Uterus (tissue), 4 donors: Measurements from ENCODE around the gene RECQL. TPM values are rescaled to one million over a fixed set of nuclear protein-coding genes. Genes with fewer than 3 reads are reported as not detected.

Experiments used
- DNase-seq, 2 donors: peaks; one replicate each; pipeline ENCODE4 v3.0.0-alpha.2; 2019 to 2020
- H3K27ac ChIP-seq, 2 donors: fragments of 200-600 bp; sonication (generic); 1 replicate in 1 of 2; 2 replicates in 1 of 2; pipeline ENCODE4 v1.5.1; 2016 to 2018
- H3K27me3 ChIP-seq, 2 donors: fragments of 200-600 bp; sonication (generic); one replicate each; pipeline ENCODE4 v1.5.1; 2018 to 2019; ENCODE audit warnings: control low read depth in 1 of 2
- H3K36me3 ChIP-seq, 2 donors: fragments of 200-600 bp; sonication (generic); one replicate each; pipeline ENCODE4 v1.5.1; 2019; ENCODE audit warnings: control low read depth in 1 of 2
- H3K4me1 ChIP-seq, 2 donors: fragments of 200-600 bp; sonication (generic); one replicate each; pipeline ENCODE4 v1.5.1; 2018 to 2019; ENCODE audit warnings: control low read depth in 1 of 2
- H3K4me3 ChIP-seq, 2 donors: fragments of 200-600 bp; sonication (generic); 1 replicate in 1 of 2; 2 replicates in 1 of 2; pipeline ENCODE4 v1.5.1; 2018 to 2019; ENCODE audit warnings: mild to moderate bottlenecking in 1 of 2
- H3K9me3 ChIP-seq, 2 donors: fragments of 200-600 bp; sonication (generic); one replicate each; pipeline ENCODE4 v1.5.1; 2019; ENCODE audit warnings: control low read depth in 1 of 2
- CTCF ChIP-seq, 4 experiments: fragments of 200-600 bp in 2 of 4; fragments of 450-650 bp in 2 of 4; sonication (generic) in 2 of 4; IDR thresholded peaks; one replicate each; pipeline ENCODE4 v1.5.1; 2016 to 2019; ENCODE audit warnings: antibody characterized with exemption in 4 of 4, mild to moderate bottlenecking in 2 of 4, moderate library complexity in 1 of 4
- POLR2A ChIP-seq, 2 donors: fragments of 450-650 bp; IDR thresholded peaks; one replicate each; pipeline ENCODE4 v1.6.1; 2016; ENCODE audit warnings: antibody characterized with exemption in 2 of 2, mild to moderate bottlenecking in 1 of 2, moderate library complexity in 1 of 2
- intact Hi-C: fragments of 100-400 bp; cut with DNase I; formaldehyde crosslinking; loops from one replicate; pipeline ENCODE4 v1.15.1; 2023; ENCODE audit warnings: low total_unique reads
- total RNA-seq, 4 donors: library from RNA; depleted of rRNA in 3 of 4; stranded (reverse); fragments of >200 nt in 3 of 4; gene quantifications; one replicate each; pipeline versions ENCODE4 v1.1.0 to v1.2.4, GENCODE V29; 2014 to 2023
- donor health status: DM: yes; HTN: yes; CAD: no.

The RECQL gene
- total RNA-seq, 4 donors from 2014 or later: 15.4 to 99.0 (median 24.3) TPM

GRCh38 chr12:21502872-21503271 lies 1.4 kb upstream of the RECQL start:
- H3K36me3 ChIP-seq: no peaks in the 10 kb centered on the region
- no peak for DNase-seq
- H3K9me3 ChIP-seq: no peaks in the 10 kb centered on the region
- intact Hi-C loops: no loop called here
- H3K27ac ChIP-seq: peak overlapping the region in 1 of 2 donors; percentile 85
- no peaks in the 10 kb centered on the region for H3K27me3 ChIP-seq
- peak overlapping the region; percentile 87 to 98 for H3K4me3 ChIP-seq
- H3K4me1 ChIP-seq: peaks cover 6 to 14% of the 10 kb centered on the region in 2 donors
- TF ChIP-seq CTCF (IDR thresholded peaks at IDR 0.05) (no peak), POLR2A (IDR thresholded peaks at IDR 0.05) (no peak)

GRCh38 chr12:21502164-21502496 lies 695 bp upstream of the RECQL start:
- Histone ChIP-seq H3K27me3 (no peaks in the 10 kb centered on the region), H3K27ac (peak overlapping the region; percentile 85 to 89), H3K4me1 (peaks cover 6 to 14% of the 10 kb centered on the region in 2 donors), H3K9me3 (no peaks in the 10 kb centered on the region), H3K36me3 (no peaks in the 10 kb centered on the region), H3K4me3 (peak overlapping the region; percentile 87 to 98)
- intact Hi-C loops: no loop called here
- TF ChIP-seq CTCF (IDR thresholded peaks at IDR 0.05): no peak
- no peak for TF ChIP-seq POLR2A (IDR thresholded peaks at IDR 0.05)
- DNase-seq: no peak

- TF ChIP-seq POLR2A (IDR thresholded peaks at IDR 0.05) (no peak), CTCF (IDR thresholded peaks at IDR 0.05) (no peak)
- no peaks in the 10 kb centered on the region for H3K36me3 ChIP-seq
- peaks cover 6 to 14% of the 10 kb centered on the region in 2 donors for H3K4me1 ChIP-seq
- H3K27me3 ChIP-seq: no peaks in the 10 kb centered on the region
- peak overlapping the region; percentile 79 to 85 for H3K27ac ChIP-seq
- peak overlapping the region; percentile 87 to 98 for H3K4me3 ChIP-seq
- intact Hi-C loops: no loop called here
- DNase-seq: no peak
- H3K9me3 ChIP-seq: no peaks in the 10 kb centered on the region
These were observed 613 bp downstream of the RECQL start for GRCh38 chr12:21500786-21501257.

GRCh38 chr12:21499765-21500164 lies 1.7 kb downstream of the RECQL start:
- no peaks in the 10 kb centered on the region for H3K36me3 ChIP-seq
- no peak overlapping the region for H3K27ac ChIP-seq
- H3K4me1 ChIP-seq: peaks cover 6 to 14% of the 10 kb centered on the region in 2 donors
- intact Hi-C loops: no loop called here
- H3K9me3 ChIP-seq: no peaks in the 10 kb centered on the region
- H3K4me3 ChIP-seq: no peak overlapping the region
- DNase-seq: no peak
- H3K27me3 ChIP-seq: no peaks in the 10 kb centered on the region
- TF ChIP-seq CTCF (IDR thresholded peaks at IDR 0.05): no peak
- TF ChIP-seq POLR2A (IDR thresholded peaks at IDR 0.05): no peak

- Histone ChIP-seq H3K36me3 (no peaks in the 10 kb centered on the region), H3K27me3 (no peaks in the 10 kb centered on the region), H3K4me1 (no peaks in the 10 kb centered on the region), H3K4me3 (no peak overlapping the region), H3K27ac (no peak overlapping the region), H3K9me3 (no peaks in the 10 kb centered on the region)
- no peak for DNase-seq
- intact Hi-C loops: no loop called here
- TF ChIP-seq CTCF (IDR thresholded peaks at IDR 0.05): no peak
- TF ChIP-seq POLR2A (IDR thresholded peaks at IDR 0.05): no peak
These were observed 15.4 kb downstream of the RECQL start for GRCh38 chr12:21485998-21486397.
